ENCODE data around the gene C17orf75. TPM values are rescaled to one million over a fixed set of nuclear protein-coding genes. Genes with fewer than 3 reads are reported as not detected.

Gene C17orf75
- total and polyA plus RNA-seq, 4 donors: 4.7 to 10.1 (median 7.6) TPM

DNA sequence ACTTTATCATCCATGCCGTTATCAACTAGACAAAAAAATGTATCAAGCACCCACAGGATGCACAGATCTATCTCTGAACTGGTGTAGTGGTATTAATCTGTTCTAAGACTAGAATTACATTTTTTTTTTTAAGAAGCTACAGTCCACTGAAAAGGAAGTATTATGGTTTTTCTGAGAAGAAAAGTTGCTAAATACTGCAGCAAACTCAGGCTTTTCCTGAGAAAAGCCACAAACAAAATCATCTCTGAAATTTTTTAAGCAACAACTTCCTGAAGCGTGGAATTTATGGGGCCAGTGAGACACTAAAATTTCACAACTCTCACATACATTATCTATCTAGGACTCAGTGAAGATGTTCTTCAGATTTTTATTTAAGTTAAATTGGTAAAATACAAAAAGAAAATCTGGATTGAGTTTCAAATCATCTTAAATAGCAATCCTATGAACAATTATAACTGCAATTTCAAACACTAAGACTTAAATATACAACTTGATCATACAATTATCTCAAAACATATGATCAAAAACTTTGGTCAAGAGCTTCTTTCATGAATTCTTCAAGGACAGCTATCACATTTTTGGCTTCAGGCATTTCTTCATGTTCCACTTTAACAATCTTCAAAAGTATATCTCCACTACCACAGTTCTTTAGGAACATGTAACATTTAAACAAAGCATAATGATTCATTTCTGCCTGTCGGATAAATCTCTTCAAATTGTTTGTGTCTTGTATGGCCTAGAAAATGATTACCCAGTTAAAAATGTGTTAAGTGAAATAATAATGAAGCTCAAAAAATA lies 10.5 kb downstream of the C17orf75 start (continued):
- TF ChIP-seq RXRA (IDR thresholded peaks at IDR 0.05): no peak
- no peak for TF ChIP-seq YY1 (IDR thresholded peaks at IDR 0.05)
- TF ChIP-seq, protein P1, sequence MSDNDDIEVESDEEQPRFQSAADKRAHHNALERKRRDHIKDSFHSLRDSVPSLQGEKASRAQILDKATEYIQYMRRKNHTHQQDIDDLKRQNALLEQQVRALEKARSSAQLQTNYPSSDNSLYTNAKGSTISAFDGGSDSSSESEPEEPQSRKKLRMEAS (IDR thresholded peaks at IDR 0.05): no peak

DNA sequence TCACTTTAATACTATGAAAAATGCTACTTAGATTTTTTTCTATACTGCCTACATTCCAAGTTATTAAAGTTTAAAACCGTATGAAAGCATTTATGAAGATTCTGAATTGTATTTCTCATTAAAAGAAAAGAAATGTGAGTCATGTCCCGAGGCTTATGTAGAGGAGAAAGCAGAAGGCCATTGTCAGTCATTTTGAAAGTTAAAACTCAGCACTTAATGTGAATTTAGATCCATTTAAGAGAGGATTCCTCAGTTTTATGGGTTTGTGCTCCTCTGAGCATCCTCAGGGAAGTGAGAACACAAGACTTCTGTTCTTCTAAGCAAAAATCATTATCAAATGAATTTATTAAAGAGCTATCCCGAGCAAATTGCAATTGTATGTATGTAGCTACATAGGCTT lies 11.8 kb downstream of the C17orf75 start:
- Histone ChIP-seq H3K27me3 (ENCODE audit: control insufficient read depth in 4 of 4, insufficient read depth in 4 of 4, low read length in 3 of 4) (no peaks in the 10 kb centered on the region), H3K36me3 (ENCODE audit: control insufficient read depth in 4 of 4, insufficient read depth in 3 of 4, low read depth in 1 of 4, low read length in 3 of 4) (peaks cover 1 to 10% (median 8%) of the 10 kb centered on the region in 4 donors), H3K4me3 (ENCODE audit: low read depth in 1 of 3, low read length in 3 of 3) (no peak overlapping the region), H3K9me3 (ENCODE audit: control insufficient read depth in 4 of 4, low read length in 3 of 4) (no peaks in the 10 kb centered on the region), H3K27ac (ENCODE audit: low read depth in 1 of 2, low read length in 2 of 2) (no peak overlapping the region), H3K4me1 (ENCODE audit: control insufficient read depth in 4 of 4, insufficient read depth in 4 of 4, low read length in 3 of 4) (peaks cover 0 to 5% (median 0%) of the 10 kb centered on the region in 4 donors), H3K9ac (ENCODE audit: low read depth in 1 of 2, low read length in 2 of 2) (no peak overlapping the region)
- no peak for DNase-seq (ENCODE audit: low spot score)
- 86% methylated on average over 3 of the region's 3 CpGs for WGBS
- TF ChIP-seq, protein P2, sequence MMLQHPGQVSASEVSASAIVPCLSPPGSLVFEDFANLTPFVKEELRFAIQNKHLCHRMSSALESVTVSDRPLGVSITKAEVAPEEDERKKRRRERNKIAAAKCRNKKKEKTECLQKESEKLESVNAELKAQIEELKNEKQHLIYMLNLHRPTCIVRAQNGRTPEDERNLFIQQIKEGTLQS (IDR thresholded peaks at IDR 0.05): no peak
- TF ChIP-seq FOXA2 (IDR thresholded peaks at IDR 0.05) (no peak), JUND (IDR thresholded peaks at IDR 0.05) (no peak), TAF1 (conservative IDR thresholded peaks at IDR 0.05) (no peak), SP1 (IDR thresholded peaks at IDR 0.05) (no peak), FOXA1 (IDR thresholded peaks at IDR 0.05) (no peak), HNF4A (conservative IDR thresholded peaks at IDR 0.05) (no peak), NR2F2 (IDR thresholded peaks at IDR 0.05) (no peak), RXRA (IDR thresholded peaks at IDR 0.05) (no peak)
- TF ChIP-seq, protein P3, sequence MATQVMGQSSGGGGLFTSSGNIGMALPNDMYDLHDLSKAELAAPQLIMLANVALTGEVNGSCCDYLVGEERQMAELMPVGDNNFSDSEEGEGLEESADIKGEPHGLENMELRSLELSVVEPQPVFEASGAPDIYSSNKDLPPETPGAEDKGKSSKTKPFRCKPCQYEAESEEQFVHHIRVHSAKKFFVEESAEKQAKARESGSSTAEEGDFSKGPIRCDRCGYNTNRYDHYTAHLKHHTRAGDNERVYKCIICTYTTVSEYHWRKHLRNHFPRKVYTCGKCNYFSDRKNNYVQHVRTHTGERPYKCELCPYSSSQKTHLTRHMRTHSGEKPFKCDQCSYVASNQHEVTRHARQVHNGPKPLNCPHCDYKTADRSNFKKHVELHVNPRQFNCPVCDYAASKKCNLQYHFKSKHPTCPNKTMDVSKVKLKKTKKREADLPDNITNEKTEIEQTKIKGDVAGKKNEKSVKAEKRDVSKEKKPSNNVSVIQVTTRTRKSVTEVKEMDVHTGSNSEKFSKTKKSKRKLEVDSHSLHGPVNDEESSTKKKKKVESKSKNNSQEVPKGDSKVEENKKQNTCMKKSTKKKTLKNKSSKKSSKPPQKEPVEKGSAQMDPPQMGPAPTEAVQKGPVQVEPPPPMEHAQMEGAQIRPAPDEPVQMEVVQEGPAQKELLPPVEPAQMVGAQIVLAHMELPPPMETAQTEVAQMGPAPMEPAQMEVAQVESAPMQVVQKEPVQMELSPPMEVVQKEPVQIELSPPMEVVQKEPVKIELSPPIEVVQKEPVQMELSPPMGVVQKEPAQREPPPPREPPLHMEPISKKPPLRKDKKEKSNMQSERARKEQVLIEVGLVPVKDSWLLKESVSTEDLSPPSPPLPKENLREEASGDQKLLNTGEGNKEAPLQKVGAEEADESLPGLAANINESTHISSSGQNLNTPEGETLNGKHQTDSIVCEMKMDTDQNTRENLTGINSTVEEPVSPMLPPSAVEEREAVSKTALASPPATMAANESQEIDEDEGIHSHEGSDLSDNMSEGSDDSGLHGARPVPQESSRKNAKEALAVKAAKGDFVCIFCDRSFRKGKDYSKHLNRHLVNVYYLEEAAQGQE (IDR thresholded peaks at IDR 0.05): no peak
- TF ChIP-seq, protein P4, sequence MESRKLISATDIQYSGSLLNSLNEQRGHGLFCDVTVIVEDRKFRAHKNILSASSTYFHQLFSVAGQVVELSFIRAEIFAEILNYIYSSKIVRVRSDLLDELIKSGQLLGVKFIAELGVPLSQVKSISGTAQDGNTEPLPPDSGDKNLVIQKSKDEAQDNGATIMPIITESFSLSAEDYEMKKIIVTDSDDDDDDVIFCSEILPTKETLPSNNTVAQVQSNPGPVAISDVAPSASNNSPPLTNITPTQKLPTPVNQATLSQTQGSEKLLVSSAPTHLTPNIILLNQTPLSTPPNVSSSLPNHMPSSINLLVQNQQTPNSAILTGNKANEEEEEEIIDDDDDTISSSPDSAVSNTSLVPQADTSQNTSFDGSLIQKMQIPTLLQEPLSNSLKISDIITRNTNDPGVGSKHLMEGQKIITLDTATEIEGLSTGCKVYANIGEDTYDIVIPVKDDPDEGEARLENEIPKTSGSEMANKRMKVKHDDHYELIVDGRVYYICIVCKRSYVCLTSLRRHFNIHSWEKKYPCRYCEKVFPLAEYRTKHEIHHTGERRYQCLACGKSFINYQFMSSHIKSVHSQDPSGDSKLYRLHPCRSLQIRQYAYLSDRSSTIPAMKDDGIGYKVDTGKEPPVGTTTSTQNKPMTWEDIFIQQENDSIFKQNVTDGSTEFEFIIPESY (IDR thresholded peaks at IDR 0.05): no peak

DNA sequence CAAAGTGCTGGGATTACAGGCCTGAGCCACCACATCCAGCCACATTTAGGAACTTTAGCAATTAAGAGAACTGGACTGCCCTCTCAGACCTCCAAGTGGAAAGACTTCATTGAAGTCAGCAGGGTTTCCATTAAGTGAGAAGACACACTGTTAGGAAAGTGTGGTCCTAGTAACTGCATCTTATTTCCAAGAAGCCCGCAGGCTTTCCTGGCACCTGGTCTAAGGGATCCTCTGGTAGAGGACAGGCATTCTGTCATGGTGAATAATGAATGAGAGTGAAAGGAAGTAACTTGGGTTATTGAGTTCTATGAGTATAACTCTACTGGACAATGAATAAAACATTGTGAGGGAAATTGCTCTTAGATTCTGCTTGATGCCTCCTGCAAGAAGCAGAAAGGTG lies 14.1 kb downstream of the C17orf75 start:
- no peak overlapping the region for H3K4me3 ChIP-seq (ENCODE audit: low read depth in 1 of 3, low read length in 3 of 3)
- no peak overlapping the region for H3K9ac ChIP-seq (ENCODE audit: low read depth in 1 of 2, low read length in 2 of 2)
- H3K36me3 ChIP-seq (ENCODE audit: control insufficient read depth in 4 of 4, insufficient read depth in 3 of 4, low read depth in 1 of 4, low read length in 3 of 4): no peaks in the 10 kb centered on the region
- no peak for DNase-seq (ENCODE audit: low spot score)
- no peak for TF ChIP-seq FOXA2 (IDR thresholded peaks at IDR 0.05)
- TF ChIP-seq, protein P1 (IDR thresholded peaks at IDR 0.05): no peak
- TF ChIP-seq EGR1 (IDR thresholded peaks at IDR 0.05; ENCODE audit: low read depth in 2 of 2): no peak
- no peak for TF ChIP-seq GABPA (IDR thresholded peaks at IDR 0.05 in 1 of 2, conservative IDR thresholded peaks at IDR 0.05 in 1 of 2)
- TF ChIP-seq, protein P3 (IDR thresholded peaks at IDR 0.05): no peak
- TF ChIP-seq NR2F2 (IDR thresholded peaks at IDR 0.05): no peak
- TF ChIP-seq YY1 (IDR thresholded peaks at IDR 0.05): no peak
- TF ChIP-seq, protein P2 (IDR thresholded peaks at IDR 0.05): no peak
- no peaks in the 10 kb centered on the region for H3K9me3 ChIP-seq (ENCODE audit: control insufficient read depth in 4 of 4, low read length in 3 of 4)
- WGBS: 98% methylated on average over 1 of the region's 1 CpG
- H3K27ac ChIP-seq (ENCODE audit: low read depth in 1 of 2, low read length in 2 of 2): no peak overlapping the region
- no peaks in the 10 kb centered on the region for H3K27me3 ChIP-seq (ENCODE audit: control insufficient read depth in 4 of 4, insufficient read depth in 4 of 4, low read length in 3 of 4)
- peaks cover 0 to 9% (median 5%) of the 10 kb centered on the region in 4 donors for H3K4me1 ChIP-seq (ENCODE audit: control insufficient read depth in 4 of 4, insufficient read depth in 4 of 4, low read length in 3 of 4)

Measured in liver (tissue), 9 donors.